H1 (cell line): ENCODE results near the gene KRT75. TPM values are rescaled to one million over a fixed set of nuclear protein-coding genes. Genes with fewer than 3 reads are reported as not detected.

ENCODE experiments used
- CTCF ChIA-PET: fragments of 300-600 bp; sonication (Branson Sonifier 250); formaldehyde crosslinking; loops from one replicate; lab custom pipeline; 2021; ENCODE audit not compliant: partially characterized antibody; lab: Charles Lee
- POLR2A ChIA-PET: fragments of 300-600 bp; sonication (Branson Sonifier 250); formaldehyde crosslinking; loops from one replicate; lab custom pipeline; 2021; ENCODE audit warnings: inconsistent platforms; ENCODE audit not compliant: partially characterized antibody; lab: Charles Lee
- DNase-seq, 2 experiments: peaks; one replicate each; pipeline versions ENCODE4 v3.0.0 to v3.0.0-alpha.2; 2010 to 2022; ENCODE audit warnings: low spot score in 2 of 2, low read depth in 1 of 2, mixed read lengths in 1 of 2
- FAIRE-seq: peaks from 2 replicates; lab custom pipeline; 2011; peaks lifted over from hg19 to GRCh38; lab: Jason Lieb, UNC
- H2AFZ ChIP-seq: 2 replicates; pipeline ENCODE4 v1.8.1; 2012; ENCODE audit warnings: low read length, inconsistent platforms
- H2AK5ac ChIP-seq: 2 replicates; pipeline ENCODE4 v1.6.1; 2013; ENCODE audit warnings: low read depth, low read length
- H2BK120ac ChIP-seq: replicated peaks from 2 replicates; pipeline ENCODE3; 2013; ENCODE audit warnings: low read depth, low read length, inconsistent platforms
- H2BK12ac ChIP-seq: 2 replicates; pipeline ENCODE4 v1.6.1; 2013; ENCODE audit warnings: low read depth, low read length
- H2BK15ac ChIP-seq: 2 replicates; pipeline ENCODE4 v1.6.1; 2013; ENCODE audit warnings: low read length
- H2BK20ac ChIP-seq: 2 replicates; pipeline ENCODE4 v1.6.1; 2013; ENCODE audit warnings: low read length
- H2BK5ac ChIP-seq: 2 replicates; pipeline ENCODE4 v1.6.1; 2013; ENCODE audit warnings: low read depth, low read length
- H3K14ac ChIP-seq: 2 replicates; pipeline ENCODE4 v1.6.1; 2013; ENCODE audit warnings: inconsistent platforms; ENCODE audit not compliant: insufficient read length
- H3K18ac ChIP-seq: 2 replicates; pipeline ENCODE4 v1.6.1; 2013; ENCODE audit warnings: low read length; ENCODE audit errors: extremely low read depth
- H3K23ac ChIP-seq: 2 replicates; pipeline ENCODE4 v1.6.1; 2013; ENCODE audit warnings: inconsistent platforms; ENCODE audit not compliant: insufficient read length
- H3K23me2 ChIP-seq: 2 replicates; pipeline ENCODE4 v1.6.1; 2013; ENCODE audit warnings: low read depth, low read length
- H3K27ac ChIP-seq: 2 replicates; pipeline ENCODE4 v1.6.1; 2011; ENCODE audit warnings: low read depth, low read length, inconsistent platforms
- H3K27me3 ChIP-seq, 4 experiments: replicated peaks in 1 of 4; 1 replicate in 1 of 4; 2 replicates in 3 of 4; pipeline versions ENCODE4 v1.6.1 to v1.8.1; 2011 to 2013; ENCODE audit warnings: low read length in 3 of 4, mild to moderate bottlenecking in 3 of 4, inconsistent platforms in 2 of 4, mixed read lengths in 2 of 4, moderate library complexity in 1 of 4; ENCODE audit not compliant: control insufficient read depth in 3 of 4, insufficient read depth in 3 of 4; ENCODE audit errors: extremely low read depth in 1 of 4
- H3K36me3 ChIP-seq, 4 experiments: 2 replicates each; pipeline versions ENCODE4 v1.6.1 to v1.8.1; 2011 to 2013; ENCODE audit warnings: mild to moderate bottlenecking in 4 of 4, low read length in 3 of 4, moderate library complexity in 2 of 4, control low read depth in 1 of 4, inconsistent platforms in 1 of 4; ENCODE audit not compliant: insufficient read depth in 4 of 4, control insufficient read depth in 2 of 4
- H3K4ac ChIP-seq: replicated peaks from 2 replicates; pipeline ENCODE3; 2013; ENCODE audit warnings: low read length, low read depth, mixed read lengths, inconsistent platforms; ENCODE audit not compliant: insufficient read length
- H3K4me1 ChIP-seq, 4 experiments: replicated peaks in 1 of 4; 1 replicate in 1 of 4; 2 replicates in 3 of 4; pipeline versions ENCODE4 v1.6.1 to v1.8.1; 2011 to 2013; ENCODE audit warnings: low read length in 3 of 4, inconsistent platforms in 2 of 4, mixed read lengths in 1 of 4; ENCODE audit not compliant: insufficient read depth in 4 of 4, control insufficient read depth in 3 of 4
- H3K4me2 ChIP-seq, 2 experiments: 2 replicates each; pipeline versions ENCODE4 v1.6.1 to v1.8.1; 2011 to 2013; ENCODE audit warnings: low read depth in 2 of 2, low read length in 2 of 2, control low read depth in 1 of 2, inconsistent platforms in 1 of 2, mild to moderate bottlenecking in 1 of 2; ENCODE audit not compliant: insufficient read depth in 1 of 2
- H3K4me3 ChIP-seq, 4 experiments: fragments of 200-600, 300-600 bp in 1 of 4; sonication (generic), shearing (Covaris generic), sonication (Bioruptor Twin) in 1 of 4; 2 replicates each; pipeline versions ENCODE4 v1.5.1 to v1.8.1; 2011 to 2016; ENCODE audit warnings: low read length in 4 of 4, low read depth in 3 of 4, control low read depth in 2 of 4, inconsistent platforms in 2 of 4, mild to moderate bottlenecking in 2 of 4, mixed read lengths in 1 of 4, moderate library complexity in 1 of 4; ENCODE audit not compliant: insufficient read depth in 2 of 4; ENCODE audit errors: extremely low read depth in 1 of 4
- H3K56ac ChIP-seq: replicated peaks from 2 replicates; pipeline ENCODE3; 2013; ENCODE audit warnings: low read depth, mild to moderate bottlenecking, mixed read lengths, low read length, inconsistent platforms; ENCODE audit not compliant: insufficient read length
- H3K79me1 ChIP-seq: 2 replicates; pipeline ENCODE4 v1.6.1; 2013; ENCODE audit warnings: low read depth, low read length, control low read depth
- H3K79me2 ChIP-seq, 2 experiments: 2 replicates each; pipeline versions ENCODE4 v1.6.1 to v1.8.1; 2012 to 2013; ENCODE audit warnings: low read length in 2 of 2, mild to moderate bottlenecking in 2 of 2, inconsistent platforms in 1 of 2; ENCODE audit not compliant: insufficient read depth in 2 of 2, control insufficient read depth in 1 of 2
- H3K9ac ChIP-seq, 4 experiments: replicated peaks in 1 of 4; 1 replicate in 1 of 4; 2 replicates in 3 of 4; pipeline versions ENCODE4 v1.6.1 to v1.8.1; 2011 to 2013; ENCODE audit warnings: low read depth in 3 of 4, low read length in 3 of 4, control low read depth in 2 of 4, mild to moderate bottlenecking in 2 of 4, moderate library complexity in 2 of 4, inconsistent platforms in 1 of 4; ENCODE audit errors: extremely low read depth in 1 of 4
- H3K9me3 ChIP-seq, 2 experiments: 2 replicates each; pipeline versions ENCODE4 v1.6.1 to v1.8.1; 2012 to 2013; ENCODE audit warnings: mild to moderate bottlenecking in 2 of 2, moderate library complexity in 2 of 2, control low read depth in 1 of 2, inconsistent platforms in 1 of 2, low read depth in 1 of 2, low read length in 1 of 2, mixed read lengths in 1 of 2; ENCODE audit not compliant: insufficient read depth in 2 of 2
- H4K20me1 ChIP-seq, 2 experiments: replicated peaks in 1 of 2; 2 replicates each; pipeline versions ENCODE3 to v1.8.1; 2011 to 2013; ENCODE audit warnings: inconsistent platforms in 2 of 2, low read length in 2 of 2, mild to moderate bottlenecking in 1 of 2; ENCODE audit not compliant: insufficient read depth in 2 of 2, control insufficient read depth in 1 of 2
- H4K5ac ChIP-seq: 2 replicates; pipeline ENCODE4 v1.6.1; 2013; ENCODE audit warnings: low read length, low read depth, mixed read lengths, inconsistent platforms; ENCODE audit not compliant: insufficient read length
- H4K8ac ChIP-seq: 2 replicates; pipeline ENCODE4 v1.8.0; 2013; ENCODE audit warnings: mild to moderate bottlenecking, moderate library complexity, low read length, inconsistent platforms; ENCODE audit not compliant: insufficient read depth; ENCODE audit errors: extremely low read depth
- H4K91ac ChIP-seq: replicated peaks from 2 replicates; pipeline ENCODE3; 2013; ENCODE audit warnings: low read length, mixed read lengths, inconsistent platforms; ENCODE audit not compliant: insufficient read length
- EZH2 ChIP-seq: fragments of 200-600 bp; sonication (generic); IDR thresholded peaks from 2 replicates; pipeline ENCODE4 v1.7.1; 2012; ENCODE audit warnings: low read depth, mild to moderate bottlenecking, moderate library complexity, low read length, inconsistent platforms; ENCODE audit not compliant: severe bottlenecking
- JUN ChIP-seq: IDR thresholded peaks from 2 replicates; pipeline ENCODE4 v1.6.1; 2011; ENCODE audit warnings: low read depth, mild to moderate bottlenecking, improper control_type of control experiment, low read length
- KDM4A ChIP-seq: IDR thresholded peaks from one replicate; pipeline ENCODE4 v1.7.1; 2012; ENCODE audit warnings: low read depth, mild to moderate bottlenecking, moderate library complexity, low read length, inconsistent platforms; ENCODE audit not compliant: severe bottlenecking
- NANOG ChIP-seq: IDR thresholded peaks from 2 replicates; pipeline ENCODE4 v1.6.1; 2011; ENCODE audit warnings: low read length, low read depth, mild to moderate bottlenecking, inconsistent platforms; ENCODE audit not compliant: insufficient read depth, poor library complexity, severe bottlenecking
- TCF12 ChIP-seq: IDR thresholded peaks from 2 replicates; pipeline ENCODE4 v1.6.1; 2011; ENCODE audit warnings: low read depth, mild to moderate bottlenecking, low read length
- WGBS, 2 experiments: shearing (Covaris generic) in 1 of 2; methylation state at CpG; one replicate each; pipeline versions ENCODE4 v1.1.6 to v1.1.7; 2013 to 2015; ENCODE audit warnings: low lambda C conversion rate in 2 of 2, mixed read lengths in 2 of 2, inconsistent platforms in 1 of 2, low coverage in 1 of 2, missing lambda C conversion rate in 1 of 2; ENCODE audit not compliant: insufficient replicate concordance in 2 of 2, insufficient coverage in 1 of 2, insufficient read length in 1 of 2; ENCODE audit errors: extremely low coverage in 1 of 2, missing lambda C conversion rate in 1 of 2; 5-methylcytosine and 5-hydroxymethylcytosine counted together
- polyA plus RNA-seq, 7 experiments: library from polyadenylated mRNA; depleted of rRNA in 3 of 7; stranded (reverse) in 5 of 7; unstranded in 2 of 7; fragments of >200 nt in 5 of 7; fragments of 200-250 nt in 2 of 7; gene quantifications; 1 replicate in 5 of 7; 2 replicates in 1 of 7; 4 replicates in 1 of 7; pipeline versions ENCODE4 v1.2.1 to v1.2.3, GENCODE V29; 2011 to 2013; ENCODE audit warnings: missing spikeins in 2 of 7, mixed read lengths in 2 of 7
- total RNA-seq: library from RNA; stranded (reverse); fragmentation: NEBNext Ultra II Directional; extraction: Animal tissue kit (Norgen Biotek cat#: 25700); gene quantifications from 2 replicates; pipeline ENCODE4 v1.2.1, GENCODE V29; 2021
- TF ChIP-seq, protein P1 (sequence below), 3 experiments: IDR thresholded peaks; 1 replicate in 2 of 3; 2 replicates in 1 of 3; pipeline versions ENCODE4 v1.5.1 to v1.6.1; 2011; ENCODE audit warnings: low read length in 3 of 3, mild to moderate bottlenecking in 3 of 3, inconsistent platforms in 2 of 3, low read depth in 1 of 3, moderate library complexity in 1 of 3; ENCODE audit not compliant: insufficient read depth in 1 of 3; ENCODE audit errors: control extremely low read depth in 1 of 3

KRT75 gene
- total and polyA plus RNA-seq, 2 of the 8 experiments (the other 6 are each of a cell fraction or from before 2014, with no cell fraction given): not detected

DNA sequence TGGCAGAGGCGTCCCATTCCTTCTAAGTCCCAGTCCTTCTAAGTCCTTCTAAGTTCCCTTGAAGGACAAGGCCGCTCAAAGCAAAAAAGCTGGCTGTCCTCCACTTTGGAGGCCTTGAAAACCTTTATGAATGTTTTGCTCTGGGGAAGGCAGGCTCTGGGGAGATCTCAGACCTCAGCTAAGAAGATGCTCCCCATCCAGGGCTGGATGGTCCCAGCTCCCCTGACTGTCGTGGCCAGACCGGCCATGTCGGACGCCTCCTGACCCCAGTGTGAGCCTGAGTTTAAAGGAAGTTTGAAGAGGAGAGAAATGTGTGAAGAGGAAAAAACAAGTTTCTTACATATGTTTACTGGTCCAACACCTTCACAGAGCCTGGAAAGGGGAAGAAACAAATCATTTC lies 54.6 kb downstream of the KRT75 start:
- ChIA-PET POLR2A (interaction anchor here (1.4 kb wide), 1 partner anchor 12 kb away, joined by 3 read pairs; no protein-coding TSS in a partner anchor), CTCF (interaction anchor here (0.9 to 11.3 kb wide), 30 partner anchors 9 to 506 kb away, joined by 3 to 112 read pairs (median 4); partner anchors contain the start of genes KRT5 and KRT85)
- Histone ChIP-seq H3K4me3 (no peak overlapping the region), H3K9ac (no peak overlapping the region), H2BK20ac (no peak overlapping the region), H3K36me3 (no peaks in the 10 kb centered on the region), H3K4me1 (no peaks in the 10 kb centered on the region), H3K79me2 (no peaks in the 10 kb centered on the region), H3K23ac (no peak overlapping the region), H2BK5ac (no peak overlapping the region), H2BK12ac (no peak overlapping the region), H2AK5ac (no peak overlapping the region), H3K23me2 (no peaks in the 10 kb centered on the region), H4K91ac (no peak overlapping the region), H3K4ac (no peak overlapping the region), H4K5ac (no peak overlapping the region), H2BK120ac (no peak overlapping the region), H2BK15ac (no peak overlapping the region), H3K18ac (no peak overlapping the region), H3K4me2 (no peak overlapping the region), H3K14ac (no peak overlapping the region), H3K56ac (no peak overlapping the region), H3K27me3 (no peaks in the 10 kb centered on the region), H3K27ac (no peak overlapping the region), H3K9me3 (no peaks in the 10 kb centered on the region), H4K8ac (no peak overlapping the region), H3K79me1 (no peaks in the 10 kb centered on the region), H4K20me1 (no peaks in the 10 kb centered on the region), H2AFZ (no peak overlapping the region)
- FAIRE-seq (no peak), DNase-seq (no peak)
- 75% methylated on average over 6 of the region's 6 CpGs; no CpG with 5 or more reads in 1 of the 2 experiments for WGBS, 2 experiments
- TF ChIP-seq JUN (no peak), TCF12 (no peak), NANOG (no peak), KDM4A (no peak), EZH2 (no peak)
- TF ChIP-seq, protein P1, sequence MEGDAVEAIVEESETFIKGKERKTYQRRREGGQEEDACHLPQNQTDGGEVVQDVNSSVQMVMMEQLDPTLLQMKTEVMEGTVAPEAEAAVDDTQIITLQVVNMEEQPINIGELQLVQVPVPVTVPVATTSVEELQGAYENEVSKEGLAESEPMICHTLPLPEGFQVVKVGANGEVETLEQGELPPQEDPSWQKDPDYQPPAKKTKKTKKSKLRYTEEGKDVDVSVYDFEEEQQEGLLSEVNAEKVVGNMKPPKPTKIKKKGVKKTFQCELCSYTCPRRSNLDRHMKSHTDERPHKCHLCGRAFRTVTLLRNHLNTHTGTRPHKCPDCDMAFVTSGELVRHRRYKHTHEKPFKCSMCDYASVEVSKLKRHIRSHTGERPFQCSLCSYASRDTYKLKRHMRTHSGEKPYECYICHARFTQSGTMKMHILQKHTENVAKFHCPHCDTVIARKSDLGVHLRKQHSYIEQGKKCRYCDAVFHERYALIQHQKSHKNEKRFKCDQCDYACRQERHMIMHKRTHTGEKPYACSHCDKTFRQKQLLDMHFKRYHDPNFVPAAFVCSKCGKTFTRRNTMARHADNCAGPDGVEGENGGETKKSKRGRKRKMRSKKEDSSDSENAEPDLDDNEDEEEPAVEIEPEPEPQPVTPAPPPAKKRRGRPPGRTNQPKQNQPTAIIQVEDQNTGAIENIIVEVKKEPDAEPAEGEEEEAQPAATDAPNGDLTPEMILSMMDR (IDR thresholded peaks at IDR 0.05; ENCODE audit: control extremely low read depth in 1 of 3, insufficient read depth in 1 of 3, low read depth in 1 of 3, low read length in 3 of 3): no peak
